Measurements from ENCODE around the gene AGPAT1.

AGPAT1 gene

DNA sequence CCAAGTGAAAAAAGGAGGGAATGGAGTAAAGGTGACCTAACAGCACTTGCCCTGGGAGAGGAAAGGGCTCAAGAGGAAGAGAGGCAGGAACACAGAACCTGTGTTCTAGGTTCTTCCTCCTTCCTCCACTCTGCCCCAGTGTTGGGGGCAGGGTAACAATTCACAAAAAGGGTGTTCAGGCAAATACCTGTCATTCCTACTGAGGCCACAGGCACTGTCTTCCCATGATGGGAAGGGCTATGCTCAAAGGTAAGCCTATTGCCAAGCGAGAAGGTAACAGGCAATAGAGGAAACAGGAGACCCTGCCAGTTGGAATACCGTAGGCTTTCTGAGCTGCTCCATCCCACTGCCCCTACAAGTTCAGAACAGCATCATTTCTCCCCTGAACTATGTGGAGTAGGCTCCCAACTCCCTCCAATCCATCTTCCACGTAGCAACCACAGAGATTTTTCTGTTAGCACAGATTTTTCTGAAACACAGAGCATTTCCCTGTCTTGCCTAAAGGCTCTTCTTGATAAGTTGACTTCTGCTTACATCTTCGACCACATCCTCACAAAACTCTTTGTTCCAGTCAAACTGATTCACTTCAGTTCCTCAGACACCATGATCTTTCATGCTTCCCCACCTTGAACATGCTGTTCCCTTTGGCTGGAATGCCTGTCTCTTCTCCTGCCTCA is 2.7 kb downstream of the AGPAT1 start:
- DNase-seq (ENCODE audit: extremely low read depth in 1 of 2, low read depth in 1 of 2): no peak

DNA sequence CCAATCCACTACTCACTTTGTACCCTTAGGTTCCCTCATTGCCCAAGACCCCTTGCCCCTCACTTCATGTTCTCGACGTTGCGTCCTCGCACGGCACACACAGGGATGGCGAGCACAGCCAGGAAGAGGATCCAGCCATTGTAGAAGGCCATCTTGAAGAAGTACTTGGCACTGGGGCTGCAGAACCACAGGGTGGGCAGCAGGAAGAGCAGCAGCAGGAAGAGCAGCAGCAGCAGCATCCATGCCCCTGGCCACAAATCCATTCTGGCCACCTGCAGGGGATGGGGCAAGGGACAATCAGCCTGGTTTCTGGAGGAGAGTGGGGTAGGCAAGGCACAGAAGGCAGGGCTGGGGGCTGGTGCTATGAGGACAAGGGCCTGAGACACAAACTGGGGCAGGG is 4.7 kb downstream of the AGPAT1 start:
- no peak for DNase-seq (ENCODE audit: extremely low read depth in 1 of 2, low read depth in 1 of 2)

- DNase-seq (ENCODE audit: extremely low read depth in 1 of 2, low read depth in 1 of 2): no peak
Observed at GRCh38 chr6:32170294-32170693, 5.6 kb downstream of the AGPAT1 start.

DNA sequence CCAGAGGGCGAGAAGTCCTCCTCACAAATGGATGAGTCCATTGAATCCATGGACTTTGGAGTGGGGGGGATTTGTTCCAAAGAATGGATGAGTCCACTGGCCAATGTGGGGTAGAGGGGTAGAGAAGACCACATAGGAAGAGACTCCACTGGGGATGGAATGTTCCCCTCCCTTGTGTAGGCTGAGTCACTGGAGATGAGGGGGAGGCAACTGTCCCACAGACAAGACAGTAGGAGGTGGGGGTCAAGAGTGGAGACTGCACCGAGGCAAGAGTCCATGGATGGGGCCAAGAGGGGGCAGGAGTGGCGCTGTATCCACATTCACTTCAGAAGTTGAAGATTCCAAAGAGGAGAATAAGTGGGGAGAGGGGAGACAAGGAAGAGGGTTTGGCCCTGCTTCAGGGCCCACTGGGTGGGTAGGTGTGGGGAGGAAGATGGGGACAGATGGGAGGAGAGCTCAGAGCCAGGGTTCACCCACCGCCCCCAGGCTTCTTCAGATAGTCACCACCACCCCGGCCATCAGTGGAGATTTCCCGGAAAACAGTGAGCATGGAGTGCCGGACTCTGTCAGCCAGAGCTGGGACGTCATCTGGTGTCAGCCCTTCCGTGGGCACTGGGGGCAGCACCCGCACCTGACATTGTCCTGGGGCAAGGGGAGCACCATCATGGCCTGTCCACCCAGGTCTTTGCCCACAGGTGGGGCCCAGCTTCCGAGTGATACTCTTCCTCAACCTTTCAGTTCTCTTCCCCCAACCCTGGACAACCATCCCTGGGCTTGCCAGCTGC is 6.9 kb downstream of the AGPAT1 start:
- DNase-seq (ENCODE audit: extremely low read depth in 1 of 2, low read depth in 1 of 2): no peak

GRCh38 chr6:32168350-32168749 is 7.5 kb downstream of the AGPAT1 start:
- DNase-seq (ENCODE audit: extremely low read depth in 1 of 2, low read depth in 1 of 2): no peak

DNA sequence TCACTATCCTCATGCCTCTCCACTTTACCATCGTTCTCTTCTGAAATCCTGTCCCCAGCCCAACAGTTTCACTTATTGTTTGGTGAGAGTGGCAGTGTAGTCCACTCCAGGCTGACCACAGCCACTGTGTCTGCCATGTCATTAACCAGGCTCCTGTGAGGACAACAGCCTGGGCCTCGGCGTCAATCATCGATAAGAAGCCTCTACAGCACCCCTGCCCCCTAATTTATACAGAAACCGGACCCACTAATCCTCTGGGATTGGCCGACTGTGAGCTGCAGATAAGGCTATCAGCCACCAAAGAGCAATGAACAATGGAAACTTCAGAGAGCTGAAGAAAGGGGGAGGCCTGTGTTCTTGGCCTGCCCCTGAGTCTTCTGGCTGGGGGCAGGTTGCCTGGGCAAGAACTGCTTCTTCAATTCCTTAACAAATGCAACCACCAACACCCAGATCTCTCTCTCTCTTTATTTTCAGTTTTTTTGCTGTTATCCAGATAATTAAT is 8.1 kb downstream of the AGPAT1 start:
- no peak for DNase-seq (ENCODE audit: extremely low read depth in 1 of 2, low read depth in 1 of 2)

DNA sequence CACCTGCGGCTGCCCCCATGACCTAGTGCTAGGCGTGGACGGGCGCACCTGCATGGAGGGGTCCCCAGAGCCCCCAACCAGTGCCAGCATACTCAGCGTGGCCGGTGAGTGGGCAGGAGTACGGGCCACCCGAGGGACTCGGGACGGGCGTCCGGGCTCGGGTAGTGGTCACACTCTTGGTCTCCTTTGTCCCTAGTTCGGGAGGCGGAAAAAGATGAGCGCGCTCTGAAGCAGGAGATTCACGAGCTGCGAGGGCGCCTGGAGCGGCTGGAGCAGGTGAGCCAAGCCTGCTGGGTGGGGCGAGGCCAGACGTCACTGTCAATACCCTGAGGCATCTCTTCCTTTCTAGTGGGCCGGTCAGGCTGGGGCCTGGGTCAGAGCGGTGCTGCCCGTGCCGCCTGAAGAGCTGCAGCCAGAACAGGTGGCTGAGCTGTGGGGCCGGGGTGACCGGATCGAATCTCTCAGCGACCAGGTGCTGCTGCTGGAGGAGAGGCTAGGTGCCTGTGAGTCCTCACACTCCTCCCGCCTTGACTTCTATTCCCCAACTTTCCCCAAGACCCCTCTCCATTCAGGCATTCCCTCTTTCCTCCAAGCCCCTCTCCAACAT is 8.6 kb downstream of the AGPAT1 start:
- no peak for DNase-seq (ENCODE audit: extremely low read depth in 1 of 2, low read depth in 1 of 2)

GRCh38 chr6:32166411-32167061 is 9.3 kb downstream of the AGPAT1 start:
- no peak for DNase-seq (ENCODE audit: extremely low read depth in 1 of 2, low read depth in 1 of 2)

DNA sequence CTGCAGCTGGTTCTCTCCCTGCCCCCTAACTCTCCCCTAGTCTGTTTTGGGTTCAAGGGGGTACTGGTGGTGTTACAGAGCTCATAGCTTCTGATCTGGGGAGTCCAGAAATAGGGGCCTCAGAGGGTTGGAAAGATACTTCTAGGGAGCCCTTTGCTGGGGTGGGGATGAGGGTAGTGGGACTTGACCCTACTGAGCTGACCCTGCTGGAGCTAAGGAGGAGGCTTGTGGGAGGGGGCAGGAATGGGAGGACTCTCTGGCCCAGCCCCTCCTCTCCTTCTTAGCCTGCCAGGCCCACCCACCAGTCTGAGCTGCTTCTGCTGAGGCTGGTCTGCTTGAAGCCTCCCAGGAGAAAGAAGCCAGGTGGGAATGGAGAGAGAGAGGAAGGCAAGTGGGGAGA is 11.6 kb downstream of the AGPAT1 start, which contains the start of gene EGFL8:
Gene EGFL8 (plus strand): TSS at position 301 of the 400 bp plus-strand sequence. CDS start 1,571 bp downstream, outside the sequence.
- DNase-seq (ENCODE audit: extremely low read depth in 1 of 2, low read depth in 1 of 2): no peak

GRCh38 chr6:32163559-32164258 is 12.2 kb downstream of the AGPAT1 start:
- no peak for DNase-seq (ENCODE audit: extremely low read depth in 1 of 2, low read depth in 1 of 2)

DNA sequence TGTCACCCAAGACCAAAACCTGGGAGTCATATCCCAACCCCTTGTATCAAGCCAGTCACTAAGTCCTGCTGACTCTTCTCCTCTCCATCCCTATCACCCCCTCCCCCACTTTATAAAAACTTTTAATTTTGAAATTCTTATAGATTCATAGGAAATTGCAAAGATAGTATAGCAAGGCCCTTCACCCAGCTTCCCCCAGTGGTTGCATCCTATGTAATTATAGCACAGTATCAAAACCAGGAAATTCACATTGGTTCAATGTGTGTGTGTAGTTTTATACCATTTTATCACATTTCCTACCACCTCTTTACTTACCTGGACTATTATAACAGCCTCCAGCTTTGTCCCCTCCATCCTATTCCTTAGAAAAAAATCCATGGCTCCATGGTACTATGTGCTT is 17.8 kb downstream of the AGPAT1 start:
- DNase-seq (ENCODE audit: extremely low read depth in 1 of 2, low read depth in 1 of 2): no peak

DNA sequence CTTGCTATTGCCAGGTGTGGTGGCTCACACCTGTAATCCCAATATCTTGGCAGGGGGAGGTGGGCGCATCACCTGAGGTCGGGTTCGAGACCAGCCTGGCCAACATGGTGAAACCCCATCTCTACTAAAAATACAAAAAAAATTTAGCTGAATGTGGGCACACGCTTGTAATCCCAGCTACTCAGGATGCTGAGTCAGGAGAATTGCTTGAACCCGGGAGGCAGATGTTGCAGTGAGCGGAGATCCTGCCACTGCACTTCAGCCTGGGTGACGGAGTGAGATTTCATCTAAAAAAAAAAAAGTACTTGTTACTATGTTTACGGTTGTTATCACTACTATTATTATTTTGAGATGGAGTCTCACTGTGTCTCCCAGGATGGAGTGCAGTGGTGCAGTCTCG is 19.0 kb downstream of the AGPAT1 start:
- DNase-seq (ENCODE audit: extremely low read depth in 1 of 2, low read depth in 1 of 2): no peak

GRCh38 chr6:32154514-32155161 is 21.2 kb downstream of the AGPAT1 start:
- peak in 1 of 2 donors; percentile 52 for DNase-seq (ENCODE audit: extremely low read depth in 1 of 2, low read depth in 1 of 2)

GRCh38 chr6:32153564-32154513 is 22.0 kb downstream of the AGPAT1 start, which contains the start of gene PPT2:
Gene PPT2 (plus strand): TSS chr6:32154141. CDS start chr6:32154595, 454 bp downstream.
- peak; percentile 68 to 79 for DNase-seq (ENCODE audit: extremely low read depth in 1 of 2, low read depth in 1 of 2)

DNA sequence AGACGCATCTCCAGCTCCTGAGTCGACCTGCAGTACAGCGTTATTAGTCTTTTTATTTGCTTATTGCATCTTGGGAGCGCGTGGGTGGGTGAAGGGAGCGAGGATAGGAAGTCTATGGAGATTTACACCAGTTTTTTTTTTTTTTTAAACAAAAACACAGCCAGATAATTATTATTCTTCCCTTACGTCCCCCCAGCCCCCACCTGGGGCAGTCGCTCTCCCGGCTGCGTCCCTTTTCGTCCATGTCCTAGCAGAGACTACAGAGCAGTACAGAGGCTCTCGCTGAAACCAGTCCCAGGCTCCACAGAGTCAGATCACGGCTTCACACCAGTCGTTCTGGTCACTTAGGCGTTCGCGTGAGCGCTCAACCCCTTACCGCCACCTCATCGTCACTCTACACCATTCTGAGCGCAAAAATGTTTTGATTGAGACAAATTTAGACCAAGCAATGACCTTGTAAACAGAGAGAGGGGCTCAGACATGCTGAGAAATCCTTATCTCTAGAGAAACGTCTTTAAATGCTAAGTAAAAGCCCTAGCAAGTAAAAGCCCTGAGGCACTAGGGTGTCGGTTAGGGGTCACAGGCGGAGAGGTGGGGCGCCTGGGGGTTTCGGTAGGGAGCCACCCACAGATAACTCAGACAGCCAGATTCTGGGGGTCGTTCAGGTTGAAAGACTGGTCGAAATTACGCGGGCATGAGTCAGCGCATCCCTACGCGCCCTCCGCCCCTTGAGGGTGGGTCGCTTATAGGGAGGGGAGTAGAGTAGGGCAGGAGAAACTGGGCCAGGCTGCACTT is 22.9 kb downstream of the AGPAT1 start:
- DNase-seq (ENCODE audit: extremely low read depth in 1 of 2, low read depth in 1 of 2): no peak

GRCh38 chr6:32151863-32152768 is 23.8 kb downstream of the AGPAT1 start, which contains the start of gene PRRT1:
Gene PRRT1 (minus strand): TSS chr6:32151939. CDS start chr6:32151827, 112 bp downstream.
- DNase-seq (ENCODE audit: extremely low read depth in 1 of 2, low read depth in 1 of 2): no peak
